HCT116 (cell line): ENCODE measurements around the gene ARHGAP21. TPM values are rescaled to one million over a fixed set of nuclear protein-coding genes. Genes with fewer than 3 reads are reported as not detected.

Source experiments
- ATAC-seq: fragments of 200-7000 bp; cut with Tn5 transposase; 2 replicates; pipeline ENCODE4 v1.9.1; 2020; ENCODE audit warnings: mild to moderate bottlenecking, moderate library complexity
- BruUV-seq: library from RNA; stranded (reverse); fragments of 400-500 nt; replicated peaks from 2 replicates; lab custom pipeline; 2021; lab: Mats Ljungman, UMichigan
- CTCF ChIA-PET: fragments of 300-600 bp; sonication (Branson Sonifier 250); formaldehyde crosslinking; loops from one replicate; lab custom pipeline; 2021; ENCODE audit warnings: antibody characterized with exemption; lab: Charles Lee
- POLR2A ChIA-PET: fragments of 300-600, 350-600 bp; sonication (Branson Sonifier 250); formaldehyde crosslinking; loops from one replicate; lab custom pipeline; 2021; ENCODE audit warnings: antibody characterized with exemption; lab: Charles Lee
- RAD21 ChIA-PET, 2 experiments: fragments of 300-600 bp; sonication (Branson Sonifier 250); formaldehyde crosslinking; loops; one replicate each; lab custom pipeline; 2023; ENCODE audit warnings: low total read pairs in 2 of 2; ENCODE audit not compliant: uncharacterized antibody in 2 of 2, unreplicated experiment in 2 of 2, low non-redundant PET in 1 of 2; lab: Charles Lee
- DNase-seq: peaks from one replicate; pipeline ENCODE4 v3.0.0-alpha.2; 2010; ENCODE audit warnings: low read depth, low spot score
- H2AFZ ChIP-seq: fragments of 200-600 bp; shearing (Covaris generic), sonication (generic); 2 replicates; pipeline ENCODE4 v1.6.1; 2017; ENCODE audit warnings: low read depth, mixed run types, mixed read lengths, antibody characterized with exemption, low read length; ENCODE audit not compliant: poor library complexity, severe bottlenecking
- H3K27ac ChIP-seq: 2 replicates; pipeline ENCODE4 v1.5.1; 2012; ENCODE audit warnings: low read depth, low read length
- H3K27me3 ChIP-seq: fragments of 200-600 bp; sonication (generic); 2 replicates; pipeline ENCODE4 v1.6.1; 2016; ENCODE audit warnings: mixed run types, low read length, mixed read lengths; ENCODE audit not compliant: insufficient read depth
- H3K36me3 ChIP-seq, 2 experiments: fragments of 200-500 bp in 1 of 2; fragments of 200-600 bp in 1 of 2; sonication (Bioruptor generic) in 1 of 2; sonication (generic) in 1 of 2; 2 replicates each; pipeline versions ENCODE4 v1.5.1 to v1.6.1; 2014 to 2016; ENCODE audit warnings: low read length in 2 of 2, inconsistent platforms in 1 of 2, mixed read lengths in 1 of 2, mixed run types in 1 of 2; ENCODE audit not compliant: insufficient read depth in 2 of 2, control insufficient read depth in 1 of 2
- H3K4me1 ChIP-seq, 2 experiments: fragments of 200-600 bp in 1 of 2; sonication (generic) in 1 of 2; 2 replicates each; pipeline versions ENCODE4 v1.5.1 to v1.6.1; 2012 to 2017; ENCODE audit warnings: low read length in 2 of 2, inconsistent platforms in 1 of 2, mild to moderate bottlenecking in 1 of 2, mixed read lengths in 1 of 2, mixed run types in 1 of 2, moderate library complexity in 1 of 2; ENCODE audit not compliant: insufficient read depth in 2 of 2, control insufficient read depth in 1 of 2
- H3K4me2 ChIP-seq: fragments of 200-600 bp; sonication (generic); 2 replicates; pipeline ENCODE4 v1.6.1; 2017; ENCODE audit warnings: mixed run types, low read length, mixed read lengths
- H3K4me3 ChIP-seq, 2 experiments: fragments of 200-600 bp in 1 of 2; sonication (generic) in 1 of 2; replicated peaks in 1 of 2; 2 replicates each; pipeline ENCODE4 v1.5.1; 2011 to 2016; ENCODE audit warnings: low read length in 2 of 2, control low read depth in 1 of 2, low read depth in 1 of 2, mild to moderate bottlenecking in 1 of 2, mixed read lengths in 1 of 2, mixed run types in 1 of 2
- H3K79me2 ChIP-seq: fragments of 200-600 bp; sonication (generic); 2 replicates; pipeline ENCODE4 v1.6.1; 2017; ENCODE audit warnings: mild to moderate bottlenecking, mixed run types, low read length, moderate library complexity, mixed read lengths; ENCODE audit not compliant: insufficient read depth
- H3K9ac ChIP-seq: fragments of 200-600 bp; sonication (generic); 2 replicates; pipeline ENCODE4 v1.6.1; 2016; ENCODE audit warnings: low read length, mixed read lengths
- H3K9me2 ChIP-seq: fragments of 200-600 bp; sonication (generic), shearing (Covaris generic); 2 replicates; pipeline ENCODE4 v1.6.1; 2017; ENCODE audit warnings: mixed run types, mild to moderate bottlenecking, moderate library complexity; ENCODE audit not compliant: insufficient read depth
- H3K9me3 ChIP-seq, 2 experiments: fragments of 200-500 bp in 1 of 2; fragments of 200-600 bp in 1 of 2; sonication (Bioruptor generic) in 1 of 2; sonication (generic) in 1 of 2; 2 replicates each; pipeline ENCODE4 v1.6.1; 2014 to 2017; ENCODE audit warnings: low read length in 2 of 2, mixed read lengths in 2 of 2, inconsistent platforms in 1 of 2, low read depth in 1 of 2, mild to moderate bottlenecking in 1 of 2, mixed run types in 1 of 2, moderate library complexity in 1 of 2; ENCODE audit not compliant: control insufficient read depth in 1 of 2, insufficient read depth in 1 of 2
- H4K20me1 ChIP-seq: fragments of 200-600 bp; sonication (generic), shearing (Covaris generic); 2 replicates; pipeline ENCODE4 v1.6.1; 2017; ENCODE audit warnings: mixed run types, mild to moderate bottlenecking, moderate library complexity; ENCODE audit not compliant: insufficient read depth
- ATF3 ChIP-seq: IDR thresholded peaks from 2 replicates; pipeline ENCODE4 v1.6.1; 2012
- CEBPB ChIP-seq: IDR thresholded peaks from 2 replicates; pipeline ENCODE4 v1.6.1; 2012; ENCODE audit warnings: low read depth
- ELF1 ChIP-seq: IDR thresholded peaks from 2 replicates; pipeline ENCODE4 v1.6.1; 2012; ENCODE audit warnings: low read depth, borderline replicate concordance
- EZH2 ChIP-seq: fragments of 200-600 bp; sonication (generic); IDR thresholded peaks from 2 replicates; pipeline ENCODE4 v1.6.1; 2017; ENCODE audit warnings: antibody characterized with exemption, mixed run types
- RAD21 ChIP-seq: IDR thresholded peaks from 2 replicates; pipeline ENCODE4 v1.6.1; 2012; ENCODE audit warnings: low read depth, mild to moderate bottlenecking
- SP1 ChIP-seq: IDR thresholded peaks from 2 replicates; pipeline ENCODE4 v1.6.1; 2012; ENCODE audit warnings: low read depth
- SRF ChIP-seq: IDR thresholded peaks from 2 replicates; pipeline ENCODE4 v1.6.1; 2012; ENCODE audit warnings: low read depth
- ZNF274 ChIP-seq: fragments of 200-500 bp; sonication (Bioruptor generic); IDR thresholded peaks from 2 replicates; pipeline ENCODE4 v1.6.1; 2014; ENCODE audit warnings: mild to moderate bottlenecking, low read depth, low read length, inconsistent platforms
- intact Hi-C: fragments of 100-400 bp; cut with micrococcal nuclease; formaldehyde crosslinking; loops from 2 replicates; pipeline ENCODE4 v1.10.0; 2022
- total RNA-seq: library from RNA; stranded (reverse); gene quantifications from one replicate; pipeline ENCODE4 v1.2.1, GENCODE V29; 2021; ENCODE audit not compliant: unreplicated experiment
- TF ChIP-seq, protein P1 (sequence below): IDR thresholded peaks from 2 replicates; pipeline ENCODE4 v1.6.1; 2011; ENCODE audit warnings: mild to moderate bottlenecking, low read length, moderate library complexity; ENCODE audit not compliant: insufficient replicate concordance; ENCODE audit errors: extremely low read depth
- TF ChIP-seq, protein P2 (sequence below): IDR thresholded peaks from 2 replicates; pipeline ENCODE4 v1.6.1; 2012
- TF ChIP-seq, protein P3 (sequence below): IDR thresholded peaks from 2 replicates; pipeline ENCODE4 v1.6.1; 2012; ENCODE audit warnings: low read depth

The ARHGAP21 gene
- total RNA-seq, 1 experiment from 2014 or later = 47.7 TPM

- no peak for ATAC-seq
- Histone ChIP-seq H3K36me3 (no peaks in the 10 kb centered on the region), H3K27me3 (no peaks in the 10 kb centered on the region), H3K9me3 (no peaks in the 10 kb centered on the region), H3K4me3 (no peak overlapping the region), H3K27ac (no peak overlapping the region), H3K4me2 (no peak overlapping the region), H3K4me1 (no peaks in the 10 kb centered on the region), H3K9me2 (no peaks in the 10 kb centered on the region), H3K79me2 (peaks cover 42% of the 10 kb centered on the region), H2AFZ (no peak overlapping the region), H3K9ac (no peak overlapping the region), H4K20me1 (no peaks in the 10 kb centered on the region)
- TF ChIP-seq CEBPB = no peak
- no peak for TF ChIP-seq EZH2
- TF ChIP-seq RAD21 = no peak
- no peak for TF ChIP-seq SP1
- TF ChIP-seq, protein P1, sequence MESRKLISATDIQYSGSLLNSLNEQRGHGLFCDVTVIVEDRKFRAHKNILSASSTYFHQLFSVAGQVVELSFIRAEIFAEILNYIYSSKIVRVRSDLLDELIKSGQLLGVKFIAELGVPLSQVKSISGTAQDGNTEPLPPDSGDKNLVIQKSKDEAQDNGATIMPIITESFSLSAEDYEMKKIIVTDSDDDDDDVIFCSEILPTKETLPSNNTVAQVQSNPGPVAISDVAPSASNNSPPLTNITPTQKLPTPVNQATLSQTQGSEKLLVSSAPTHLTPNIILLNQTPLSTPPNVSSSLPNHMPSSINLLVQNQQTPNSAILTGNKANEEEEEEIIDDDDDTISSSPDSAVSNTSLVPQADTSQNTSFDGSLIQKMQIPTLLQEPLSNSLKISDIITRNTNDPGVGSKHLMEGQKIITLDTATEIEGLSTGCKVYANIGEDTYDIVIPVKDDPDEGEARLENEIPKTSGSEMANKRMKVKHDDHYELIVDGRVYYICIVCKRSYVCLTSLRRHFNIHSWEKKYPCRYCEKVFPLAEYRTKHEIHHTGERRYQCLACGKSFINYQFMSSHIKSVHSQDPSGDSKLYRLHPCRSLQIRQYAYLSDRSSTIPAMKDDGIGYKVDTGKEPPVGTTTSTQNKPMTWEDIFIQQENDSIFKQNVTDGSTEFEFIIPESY = no peak
- BruUV-seq = no TSS peak
- ChIA-PET RAD21 (no interaction called here), POLR2A (no interaction called here), CTCF (no interaction called here)
- no peak for DNase-seq
- intact Hi-C loops = no loop called here
These were observed 42.8 kb downstream of the ARHGAP21 start for GRCh38 chr10:24680647-24681524.

DNA sequence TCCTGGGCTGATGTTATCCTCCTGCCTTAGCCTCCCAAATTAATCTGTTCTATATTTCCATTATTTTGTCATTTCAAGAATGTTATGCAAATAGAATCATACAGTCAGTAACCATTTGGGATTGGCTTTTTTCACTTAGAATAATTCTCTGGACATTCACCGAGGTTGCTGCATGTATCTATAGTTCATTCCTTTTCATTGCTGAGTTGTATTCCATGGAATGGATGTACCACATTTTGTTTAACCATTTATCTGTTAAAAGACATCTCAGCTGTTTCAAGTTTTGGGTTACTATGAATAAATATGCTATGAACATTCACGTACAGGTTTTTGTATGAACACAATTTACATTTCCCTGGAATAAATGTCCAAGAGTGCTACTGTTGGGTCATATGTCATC, 44.9 kb downstream of the ARHGAP21 start:
- CTCF ChIA-PET = no interaction called here
- POLR2A ChIA-PET = no interaction called here
- no TSS peak for BruUV-seq
- RAD21 ChIA-PET = no interaction called here
- Histone ChIP-seq H3K9ac (no peak overlapping the region), H3K27me3 (no peaks in the 10 kb centered on the region), H3K9me3 (no peaks in the 10 kb centered on the region), H3K9me2 (no peaks in the 10 kb centered on the region), H3K79me2 (peaks cover 40% of the 10 kb centered on the region), H3K27ac (no peak overlapping the region), H4K20me1 (no peaks in the 10 kb centered on the region), H3K4me1 (no peaks in the 10 kb centered on the region), H3K4me2 (no peak overlapping the region), H3K36me3 (no peaks in the 10 kb centered on the region), H2AFZ (no peak overlapping the region), H3K4me3 (no peak overlapping the region)
- ATAC-seq (no peak), DNase-seq (no peak)
- intact Hi-C loops = no loop called here
- TF ChIP-seq ZNF274 (no peak), RAD21 (no peak), ATF3 (no peak), SRF (no peak), ELF1 (no peak)
- TF ChIP-seq, protein P2, sequence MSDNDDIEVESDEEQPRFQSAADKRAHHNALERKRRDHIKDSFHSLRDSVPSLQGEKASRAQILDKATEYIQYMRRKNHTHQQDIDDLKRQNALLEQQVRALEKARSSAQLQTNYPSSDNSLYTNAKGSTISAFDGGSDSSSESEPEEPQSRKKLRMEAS = no peak
- TF ChIP-seq, protein P3, sequence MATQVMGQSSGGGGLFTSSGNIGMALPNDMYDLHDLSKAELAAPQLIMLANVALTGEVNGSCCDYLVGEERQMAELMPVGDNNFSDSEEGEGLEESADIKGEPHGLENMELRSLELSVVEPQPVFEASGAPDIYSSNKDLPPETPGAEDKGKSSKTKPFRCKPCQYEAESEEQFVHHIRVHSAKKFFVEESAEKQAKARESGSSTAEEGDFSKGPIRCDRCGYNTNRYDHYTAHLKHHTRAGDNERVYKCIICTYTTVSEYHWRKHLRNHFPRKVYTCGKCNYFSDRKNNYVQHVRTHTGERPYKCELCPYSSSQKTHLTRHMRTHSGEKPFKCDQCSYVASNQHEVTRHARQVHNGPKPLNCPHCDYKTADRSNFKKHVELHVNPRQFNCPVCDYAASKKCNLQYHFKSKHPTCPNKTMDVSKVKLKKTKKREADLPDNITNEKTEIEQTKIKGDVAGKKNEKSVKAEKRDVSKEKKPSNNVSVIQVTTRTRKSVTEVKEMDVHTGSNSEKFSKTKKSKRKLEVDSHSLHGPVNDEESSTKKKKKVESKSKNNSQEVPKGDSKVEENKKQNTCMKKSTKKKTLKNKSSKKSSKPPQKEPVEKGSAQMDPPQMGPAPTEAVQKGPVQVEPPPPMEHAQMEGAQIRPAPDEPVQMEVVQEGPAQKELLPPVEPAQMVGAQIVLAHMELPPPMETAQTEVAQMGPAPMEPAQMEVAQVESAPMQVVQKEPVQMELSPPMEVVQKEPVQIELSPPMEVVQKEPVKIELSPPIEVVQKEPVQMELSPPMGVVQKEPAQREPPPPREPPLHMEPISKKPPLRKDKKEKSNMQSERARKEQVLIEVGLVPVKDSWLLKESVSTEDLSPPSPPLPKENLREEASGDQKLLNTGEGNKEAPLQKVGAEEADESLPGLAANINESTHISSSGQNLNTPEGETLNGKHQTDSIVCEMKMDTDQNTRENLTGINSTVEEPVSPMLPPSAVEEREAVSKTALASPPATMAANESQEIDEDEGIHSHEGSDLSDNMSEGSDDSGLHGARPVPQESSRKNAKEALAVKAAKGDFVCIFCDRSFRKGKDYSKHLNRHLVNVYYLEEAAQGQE = no peak
